ENCODE measurements around the gene HIPK2.

HIPK2 gene

DNA sequence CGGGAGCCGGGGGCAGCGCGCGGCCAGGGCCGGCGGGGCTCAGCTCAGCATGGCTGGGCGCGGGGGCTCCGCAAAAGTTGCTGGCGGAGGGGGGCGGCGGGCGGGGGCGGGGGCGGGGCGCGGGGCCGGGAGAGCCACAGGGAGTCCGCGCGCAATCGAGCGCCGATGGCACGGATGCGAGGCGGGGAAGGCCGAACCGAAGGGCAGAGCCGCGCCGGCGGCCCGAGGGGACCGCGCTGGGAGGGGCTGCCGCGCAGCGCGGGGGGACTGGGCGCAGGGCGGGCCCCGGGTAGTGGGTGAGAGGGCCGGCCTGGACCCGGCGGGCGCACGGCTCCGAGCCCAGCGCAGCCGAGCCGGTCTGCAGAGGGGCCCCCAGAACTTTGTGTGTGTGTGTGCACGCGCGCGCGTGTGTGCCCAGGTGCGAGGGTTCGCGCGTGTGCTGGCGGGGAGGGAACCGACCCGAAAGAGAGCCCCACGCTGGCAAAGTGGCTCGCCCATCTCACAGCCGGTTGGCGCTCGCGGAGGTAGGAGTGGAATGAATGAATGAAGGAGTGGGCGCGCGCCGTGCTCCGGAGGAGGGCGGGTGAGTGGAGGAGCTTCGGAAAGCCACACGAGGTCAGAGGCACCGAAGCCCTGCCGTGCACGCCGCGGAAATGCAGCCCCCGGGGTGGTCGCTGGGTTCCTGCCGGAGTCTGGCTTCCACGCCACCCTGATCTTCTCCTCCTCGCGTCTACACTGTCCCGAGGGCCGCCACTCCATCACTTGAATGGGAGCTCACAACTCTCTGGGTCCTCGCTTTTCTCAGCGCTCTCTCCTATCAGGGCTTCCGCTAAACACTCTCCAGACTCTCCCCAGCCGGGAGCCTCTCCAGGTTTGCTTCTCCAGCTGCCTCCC, at the start of gene HIPK2:
Gene HIPK2 (minus strand): TSS at position 51 of the 894 bp plus-strand sequence. CDS start 375 bp downstream, outside the sequence.
- DNase-seq, result peak; percentile 73

DNA sequence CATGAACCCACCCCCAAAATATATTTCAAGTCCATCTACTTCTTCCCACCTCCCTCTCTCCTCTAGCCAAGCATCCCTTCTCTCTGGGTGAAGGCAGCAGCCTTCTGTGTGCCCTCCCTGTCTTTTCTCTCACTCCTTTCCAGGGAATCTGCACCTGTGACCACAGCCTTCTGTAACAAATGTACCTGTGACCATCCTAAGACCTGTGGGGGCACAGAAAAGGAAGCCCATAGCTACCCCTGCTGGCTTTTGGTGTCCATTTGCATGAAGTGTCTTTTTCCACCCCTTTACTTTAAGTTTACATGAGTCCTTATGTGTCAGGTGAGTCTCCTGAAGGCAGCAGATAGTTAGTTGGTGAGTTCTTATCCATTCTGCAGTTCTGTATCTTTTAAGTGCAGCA, 49.2 kb upstream of the HIPK2 start:
- DNase-seq, result no peak

DNA sequence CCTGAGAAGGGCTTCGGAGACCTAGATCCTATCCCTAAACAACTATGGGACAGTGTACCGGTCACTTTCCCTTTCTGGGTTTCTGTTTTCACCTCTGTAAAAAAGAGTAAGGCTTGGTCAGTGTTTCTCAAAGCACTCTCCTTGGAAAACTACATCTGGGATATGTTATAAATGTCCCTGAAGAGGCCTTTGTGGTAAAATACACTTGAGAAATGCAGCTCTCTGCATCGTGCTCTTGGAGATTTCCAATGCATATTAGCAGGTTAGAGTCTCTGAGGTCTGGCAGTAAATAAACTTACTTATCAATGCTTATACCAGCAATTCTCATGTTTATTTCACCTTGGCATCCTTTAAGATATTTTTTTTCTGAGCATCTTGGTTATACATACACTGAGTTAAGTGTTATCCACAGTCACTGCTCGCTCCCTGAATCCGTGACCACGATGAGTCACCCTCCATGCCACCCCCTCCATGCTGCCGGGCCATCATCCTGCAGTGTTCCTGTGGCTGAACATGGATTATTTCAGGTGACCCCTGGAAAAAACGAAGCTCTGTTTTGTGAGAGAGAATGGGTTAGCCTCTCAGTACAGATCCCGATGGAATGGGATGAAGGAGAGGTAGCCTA, 48.0 kb upstream of the HIPK2 start:
- DNase-seq, result no peak

DNA sequence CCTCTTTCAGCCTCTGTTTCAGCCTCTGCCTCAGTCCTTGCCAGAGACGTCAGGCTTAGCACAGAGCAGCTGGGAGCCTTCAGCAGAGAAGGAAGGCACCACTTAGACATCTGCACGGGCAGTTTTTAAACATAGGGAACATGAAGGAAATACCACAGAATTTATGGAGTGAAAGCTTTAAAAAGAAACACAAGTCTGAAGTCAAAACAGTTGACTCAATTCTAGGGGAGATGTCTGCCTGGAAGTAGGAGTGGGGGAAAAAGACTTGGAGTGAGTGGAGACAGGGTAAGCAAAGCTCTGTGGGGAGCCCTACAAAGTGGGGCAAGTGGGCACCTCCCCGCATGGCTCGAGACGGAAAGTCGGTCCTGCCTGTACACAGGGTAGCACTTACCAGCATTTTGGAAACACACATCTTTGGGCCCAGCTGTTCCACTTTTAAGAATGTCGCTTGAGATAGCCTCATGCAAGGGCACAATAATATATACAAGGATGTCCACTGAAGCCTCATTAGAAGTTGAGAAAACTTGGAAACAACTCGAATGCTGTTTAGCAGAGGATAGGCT, 46.2 kb upstream of the HIPK2 start:
- DNase-seq, result no peak

DNA sequence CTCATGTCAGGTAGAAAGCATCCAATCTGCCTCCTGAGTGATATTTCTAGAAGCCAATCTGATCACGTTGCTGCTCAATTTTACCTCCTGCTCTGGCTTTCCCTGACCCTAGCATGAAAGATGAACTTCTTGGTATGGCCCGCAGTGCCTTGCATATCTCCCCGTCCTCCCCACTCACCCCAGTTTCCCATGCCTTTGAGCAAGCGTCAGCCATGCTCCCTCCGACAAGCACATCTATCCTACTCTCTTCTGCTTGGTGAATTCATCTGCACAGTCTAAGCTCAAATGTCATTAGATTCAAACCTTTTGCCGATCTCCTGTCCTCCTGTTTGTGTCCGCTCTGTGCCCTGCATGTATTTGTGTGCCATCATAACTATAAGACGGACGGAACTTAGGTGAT, 45.1 kb upstream of the HIPK2 start:
- no peak for DNase-seq

DNA sequence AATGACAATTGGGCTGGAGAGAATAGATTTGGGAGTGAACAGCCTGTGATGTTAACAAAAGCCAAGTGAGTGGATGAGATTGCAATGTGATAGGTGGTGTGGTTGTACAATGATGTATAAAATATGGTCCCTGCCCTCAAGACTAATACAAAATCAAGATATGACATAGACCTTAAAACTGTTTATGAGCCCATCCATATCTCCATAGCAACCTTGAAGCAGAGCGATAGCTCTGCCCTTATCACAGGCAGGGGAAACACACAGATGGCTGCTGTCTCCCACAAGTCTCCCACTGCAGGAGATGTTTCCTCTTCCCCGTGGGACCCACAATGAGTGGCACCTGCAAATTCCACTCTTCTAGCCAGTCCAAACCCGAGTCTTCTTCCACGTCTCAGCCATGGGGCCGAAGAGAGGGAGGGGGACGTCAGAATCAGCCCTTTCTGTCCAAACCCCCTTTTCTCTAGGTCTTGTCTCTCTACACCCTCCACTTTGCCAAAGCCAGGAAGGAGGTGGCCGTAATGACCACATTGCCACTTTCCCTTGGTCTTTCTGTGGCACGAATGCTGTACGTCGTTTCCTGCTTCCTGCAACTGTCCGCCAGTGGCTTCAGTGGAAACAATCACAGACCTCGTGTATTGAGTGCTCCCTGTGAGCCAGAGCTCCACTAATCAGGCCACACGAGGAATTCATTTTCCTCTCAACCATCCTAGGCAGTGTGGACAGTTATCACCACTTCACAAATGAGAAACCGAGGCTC, 43.7 kb upstream of the HIPK2 start:
- no peak for DNase-seq

DNA sequence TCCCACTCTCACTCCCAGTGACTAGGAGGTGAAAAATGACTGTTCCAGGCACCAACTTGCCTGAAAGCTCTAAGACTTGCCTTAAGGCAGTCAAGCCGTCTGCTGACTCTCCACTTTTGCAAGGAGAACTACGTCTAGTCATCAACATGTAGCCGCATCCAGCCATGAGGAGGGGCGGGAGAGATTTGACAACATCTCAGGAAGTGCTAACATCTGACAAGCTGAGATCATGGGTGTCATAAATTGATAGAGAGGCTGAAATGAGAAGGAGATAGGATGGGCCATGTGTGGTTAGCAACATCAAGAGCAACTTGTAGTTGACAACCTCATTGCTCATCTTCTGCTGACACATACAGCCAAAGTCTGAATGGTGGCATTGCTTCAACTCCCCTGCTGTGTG, 42.3 kb upstream of the HIPK2 start:
- DNase-seq, result no peak

DNA sequence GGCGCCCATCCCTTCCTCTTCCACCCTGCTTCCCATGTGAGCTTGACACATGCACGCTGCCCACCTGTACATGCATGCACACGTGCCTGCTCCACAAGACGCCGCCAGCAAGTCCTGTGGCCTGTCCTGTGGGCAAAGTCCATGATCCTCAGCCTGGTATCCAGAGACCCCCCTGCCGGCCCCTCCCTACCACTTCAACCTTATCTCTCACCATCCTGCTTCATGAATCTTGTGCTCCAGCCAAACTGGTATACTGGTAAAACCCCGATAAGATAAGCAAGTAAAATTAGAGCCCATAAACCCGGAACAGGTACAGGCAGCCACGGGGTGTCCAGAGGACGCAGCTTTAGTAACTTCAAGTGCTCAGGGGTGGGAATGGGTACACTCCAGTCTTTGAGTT, 39.5 kb upstream of the HIPK2 start:
- no peak for DNase-seq

DNA sequence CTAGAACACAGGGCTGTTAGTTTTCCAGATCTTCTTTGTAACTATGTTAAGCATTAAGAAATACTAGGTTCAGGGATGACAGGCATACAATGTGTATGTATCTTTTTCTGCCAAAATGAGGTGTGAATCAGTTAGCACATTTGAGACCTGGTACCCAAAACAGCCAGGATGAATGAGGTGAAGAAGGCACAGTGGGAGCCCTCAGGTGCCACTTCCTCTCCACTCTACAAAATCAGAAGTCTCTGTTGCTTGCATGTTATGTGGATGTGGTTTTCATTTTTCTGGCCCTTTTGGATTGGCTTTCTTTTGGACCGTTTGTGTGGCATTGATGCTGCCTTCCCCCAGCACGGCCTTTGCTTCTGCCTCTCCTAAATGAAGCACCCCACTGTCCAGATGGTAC, 35.9 kb upstream of the HIPK2 start:
- no peak for DNase-seq

DNA sequence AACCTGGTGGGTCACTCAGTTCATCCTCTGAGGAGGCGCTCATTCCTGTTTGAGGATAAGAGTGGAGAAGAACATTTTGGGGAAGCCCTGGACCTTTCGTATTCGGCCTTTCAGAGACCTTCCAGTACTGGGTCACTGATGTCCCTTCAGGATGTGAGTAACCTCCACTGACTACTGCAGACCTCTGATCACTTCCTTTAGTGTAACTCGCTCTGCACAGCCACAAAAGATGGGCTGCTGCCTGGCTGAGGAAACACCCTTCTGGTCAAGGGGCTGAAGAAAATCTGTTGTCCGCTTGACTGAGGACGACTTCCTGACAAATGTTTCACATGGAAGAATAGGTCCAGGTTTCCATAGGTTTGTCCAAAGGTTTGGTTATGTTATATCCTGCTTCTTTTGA, 35.4 kb upstream of the HIPK2 start:
- DNase-seq, result no peak

DNA sequence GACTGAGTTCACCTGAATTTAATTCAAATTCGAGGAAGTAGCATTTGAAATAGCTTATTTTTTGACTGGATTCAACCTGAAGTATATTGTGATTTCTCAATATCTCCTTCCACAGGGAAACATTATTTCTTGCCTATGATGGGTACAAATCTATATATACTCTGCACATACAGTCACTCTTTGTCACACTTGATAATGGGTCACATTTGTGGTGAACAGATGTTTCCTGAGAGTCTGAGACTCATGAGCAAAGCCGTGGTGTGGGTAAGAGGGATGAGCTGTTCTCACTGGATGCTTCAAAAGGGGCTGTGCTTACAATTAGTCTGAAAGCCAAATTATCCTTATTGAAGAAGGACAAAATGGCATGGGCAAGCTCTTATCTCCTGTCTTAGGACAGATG, 33.3 kb upstream of the HIPK2 start:
- DNase-seq, result no peak

DNA sequence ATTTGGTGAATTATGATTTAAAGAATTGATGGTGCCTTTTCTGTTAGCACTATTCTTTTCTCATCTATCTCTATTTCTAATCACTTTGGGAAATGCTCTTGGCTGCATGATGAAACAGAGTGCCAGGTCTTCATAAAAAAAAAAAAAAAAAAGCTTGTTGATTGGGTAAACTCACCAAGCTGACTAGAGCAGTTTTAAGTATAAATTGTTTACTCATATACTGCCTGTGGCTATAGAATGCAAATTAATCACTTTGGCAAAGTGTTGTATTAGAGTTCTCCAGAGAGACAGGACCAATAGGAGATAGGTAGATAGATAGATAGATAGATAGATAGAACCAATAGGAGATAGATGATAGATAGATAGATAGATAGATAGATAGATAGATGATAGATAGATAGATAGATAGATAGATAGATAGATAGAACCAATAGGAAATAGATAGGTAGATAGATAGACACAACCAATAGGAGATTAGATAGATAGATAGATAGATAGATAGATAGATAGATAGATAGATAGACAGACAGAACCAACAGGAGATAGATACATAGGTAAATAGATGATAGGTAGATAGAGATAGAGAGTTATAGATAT, 31.1 kb upstream of the HIPK2 start:
- no peak for DNase-seq

DNA sequence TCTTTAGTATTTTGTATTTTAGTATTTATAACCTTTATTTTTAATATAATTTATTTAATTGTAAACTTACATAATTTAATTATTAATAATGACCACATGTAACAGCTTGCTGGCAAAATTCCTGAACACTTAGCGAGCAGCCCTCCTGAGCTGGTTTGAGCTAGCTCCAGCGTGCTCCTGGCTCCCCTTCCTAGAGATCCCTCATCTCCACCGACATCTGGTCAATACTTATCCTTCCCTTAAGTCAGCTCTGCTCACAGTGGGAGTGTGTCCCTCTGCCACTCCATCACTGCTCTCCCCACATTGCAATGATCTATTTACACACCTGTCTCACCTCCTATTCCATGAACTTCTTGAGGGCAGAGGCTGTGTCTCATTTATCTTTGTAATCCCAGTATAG, 30.6 kb upstream of the HIPK2 start:
- DNase-seq, result no peak

DNA sequence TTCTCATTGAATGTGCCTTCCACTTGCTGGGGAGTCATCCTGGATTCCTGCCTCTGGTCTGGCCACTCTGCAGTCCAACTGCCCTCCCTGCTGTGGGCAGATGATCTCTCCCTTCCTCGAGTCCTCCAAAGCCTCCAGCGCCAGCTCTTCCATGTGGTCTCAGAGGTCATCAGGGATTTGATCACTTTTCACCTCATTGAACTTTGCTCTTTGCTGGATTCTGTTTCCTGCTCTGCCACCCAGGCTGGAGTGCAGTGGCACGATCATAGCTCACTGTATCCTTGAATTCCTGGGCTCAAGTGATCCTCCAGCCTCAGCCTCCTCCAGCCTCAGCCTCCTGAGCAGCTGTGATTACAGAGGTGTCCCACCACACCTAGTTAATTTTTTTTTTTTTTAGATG, 29.2 kb upstream of the HIPK2 start:
- DNase-seq, result no peak

DNA sequence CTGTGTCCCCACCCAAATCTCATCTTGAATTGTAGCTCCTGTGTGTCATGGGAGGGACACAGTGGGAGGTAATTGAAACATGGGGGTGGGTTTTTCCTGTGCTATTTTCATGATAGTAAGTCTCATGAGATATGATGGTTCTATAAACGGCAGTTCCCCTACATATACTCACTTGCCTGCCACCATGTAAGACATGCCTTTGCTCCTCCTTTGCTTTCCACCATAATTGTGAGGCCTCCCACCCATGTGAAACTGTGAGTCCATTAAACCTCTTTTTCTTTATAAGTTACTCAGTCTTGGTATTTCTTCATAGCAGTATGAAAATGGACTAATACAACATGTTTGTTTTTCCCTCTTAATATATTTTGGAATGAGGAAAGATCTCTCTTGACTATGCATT, 26.8 kb upstream of the HIPK2 start:
- DNase-seq, result no peak

DNA sequence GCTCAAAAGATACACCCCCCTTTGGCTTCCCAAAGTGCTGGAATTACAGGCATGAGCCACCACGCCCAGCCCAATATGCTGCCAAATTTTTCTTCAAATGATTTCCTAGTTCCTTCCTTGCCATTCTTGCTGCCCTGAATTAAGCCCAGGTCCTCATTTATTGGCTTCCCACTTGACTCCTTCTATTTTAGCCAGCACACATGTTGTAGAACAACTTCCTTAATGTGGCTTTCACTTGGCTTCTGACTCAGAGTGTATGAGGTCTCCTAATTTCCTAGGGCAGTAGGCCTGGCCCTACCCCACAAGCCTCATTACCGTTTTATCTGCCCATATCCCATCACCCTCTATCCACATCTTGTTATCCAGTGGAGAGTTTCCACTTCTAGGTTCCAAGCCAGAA, 21.8 kb upstream of the HIPK2 start:
- no peak for DNase-seq

DNA sequence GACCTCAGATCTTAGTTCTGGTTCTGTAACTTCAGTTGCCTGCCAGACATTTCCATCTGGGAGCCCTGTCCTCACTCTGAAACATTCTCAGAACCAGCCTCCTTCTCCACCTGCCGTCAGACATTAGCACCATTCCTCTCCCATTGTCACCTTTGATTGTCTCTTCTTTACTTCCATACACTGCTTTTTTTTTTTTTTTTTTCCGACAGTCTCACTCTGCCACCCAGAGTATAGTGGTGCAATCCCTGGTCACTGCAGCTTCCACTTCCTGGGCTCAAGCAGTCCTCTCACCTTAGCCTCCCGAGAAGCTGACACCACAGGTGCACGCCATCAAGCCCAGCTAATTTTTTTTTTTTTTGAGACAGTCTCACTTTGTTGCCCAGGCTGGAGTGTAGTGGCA, 21.1 kb upstream of the HIPK2 start:
- DNase-seq, result no peak

DNA sequence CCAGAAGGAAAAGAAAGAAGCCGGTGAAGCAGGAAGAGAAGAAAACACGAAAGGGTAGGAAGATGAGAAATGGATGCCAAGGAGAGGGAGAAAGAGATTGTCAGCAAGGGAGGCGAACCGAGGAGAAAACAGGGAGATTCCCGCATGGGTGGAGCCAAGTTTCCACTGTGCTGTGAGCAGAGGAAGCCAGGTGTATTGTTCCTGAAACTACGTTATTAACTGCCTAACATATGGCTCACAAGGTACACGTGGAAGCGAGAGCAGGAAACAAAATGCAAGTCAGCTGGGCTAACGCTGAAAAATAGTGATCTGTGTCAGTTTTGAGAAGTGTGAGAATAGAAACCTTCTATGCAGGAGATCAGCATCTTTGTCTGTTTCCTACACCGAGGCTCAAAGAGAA, 20.4 kb upstream of the HIPK2 start:
- no peak for DNase-seq

DNA sequence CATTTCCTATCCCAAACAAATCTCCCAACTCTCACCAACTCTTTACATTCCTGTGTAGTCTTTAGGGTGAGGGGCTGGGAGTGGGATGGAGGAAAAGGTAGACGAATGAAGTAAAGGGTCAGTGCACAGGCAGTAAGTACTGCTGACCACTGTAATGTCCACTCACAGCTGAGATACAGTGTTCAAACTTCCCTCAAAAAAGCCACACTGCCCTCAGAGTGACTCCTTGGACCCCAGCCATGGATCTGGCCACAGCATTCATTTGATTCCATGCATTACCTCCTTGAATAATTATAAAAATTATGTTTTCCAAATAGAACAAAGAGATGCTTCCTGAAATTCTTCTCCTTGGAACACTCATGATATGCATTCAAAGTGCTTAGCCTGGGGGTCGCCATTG, 19.8 kb upstream of the HIPK2 start:
- DNase-seq, result no peak

DNA sequence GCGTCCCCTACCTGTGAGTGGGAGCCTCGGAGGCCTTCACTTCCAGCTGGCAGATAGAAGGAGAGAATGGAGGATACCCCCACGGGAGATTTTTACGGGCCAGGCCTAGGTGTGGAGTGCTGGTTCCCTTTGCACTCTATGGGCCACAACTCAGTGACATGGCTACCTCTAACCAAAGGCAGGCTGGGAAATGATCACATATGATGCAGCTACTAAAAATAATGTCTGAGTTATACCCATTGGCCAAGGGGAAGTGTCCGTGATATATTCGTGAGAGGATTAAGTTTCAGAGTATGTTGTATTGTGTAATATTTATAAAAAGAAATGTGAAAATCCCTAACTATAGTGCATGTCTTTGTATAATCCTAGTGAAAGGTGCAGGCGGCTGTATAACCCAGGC, 13.5 kb upstream of the HIPK2 start:
- no peak for DNase-seq

DNA sequence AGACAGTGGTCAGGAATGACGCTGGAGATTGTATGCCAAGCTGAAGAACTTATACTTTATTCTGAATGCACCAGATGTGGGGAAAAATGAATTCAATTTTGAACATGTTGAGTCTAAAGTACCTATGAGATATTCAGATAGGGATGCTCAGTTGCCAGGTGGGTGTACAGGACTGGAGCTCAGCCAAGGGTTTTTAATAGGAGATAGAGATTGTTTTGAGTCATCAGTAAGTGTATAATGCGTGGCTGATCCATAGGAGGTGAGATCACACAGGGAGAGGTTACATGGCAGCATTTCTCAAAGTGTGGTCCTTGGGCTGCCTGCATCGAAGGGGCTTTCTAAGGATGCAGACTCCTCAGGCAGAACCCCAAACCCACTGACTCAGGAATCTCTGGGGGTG, 6.8 kb upstream of the HIPK2 start:
- DNase-seq, result no peak

DNA sequence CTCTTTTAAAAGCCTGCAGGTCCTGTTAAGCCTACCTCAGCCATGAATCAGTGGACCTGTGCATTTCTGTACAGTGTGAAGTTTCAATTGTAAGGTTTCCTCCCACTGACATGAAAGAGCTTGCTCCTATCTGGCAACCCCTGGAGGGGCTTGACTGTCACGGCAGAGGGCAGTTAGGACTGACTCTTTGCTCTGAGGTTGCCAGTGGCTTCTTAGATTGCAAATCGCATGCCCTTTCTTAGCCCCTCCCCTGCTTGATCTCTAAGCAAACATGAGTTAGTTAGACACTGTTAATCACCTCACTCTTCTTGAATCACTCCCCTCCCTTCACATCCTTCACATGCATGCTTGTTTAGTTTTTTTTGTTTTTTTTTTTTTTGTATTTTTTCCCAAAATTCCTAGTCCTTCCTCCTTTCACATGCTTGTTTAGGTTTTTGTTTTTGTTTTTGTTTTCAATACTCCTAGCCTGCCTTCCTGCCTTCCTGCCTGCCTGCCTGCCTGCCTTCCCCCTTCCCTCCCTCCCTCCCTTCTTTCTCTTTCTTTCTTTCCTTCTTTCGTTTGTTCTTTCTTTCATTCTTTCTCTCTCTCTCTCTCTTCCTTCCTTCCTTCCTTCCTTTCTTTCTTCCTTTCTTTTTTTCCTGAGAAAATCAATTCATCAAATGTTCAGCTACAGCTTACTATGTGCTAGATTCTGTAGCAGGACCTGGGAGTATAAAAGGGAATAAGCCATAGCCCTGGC, 6.0 kb upstream of the HIPK2 start:
- DNase-seq, result no peak

Data from activated CD4-positive, alpha-beta T cell treated with anti-CD3 and anti-CD28 coated beads, Interleukin-2, amount 50 U/mL, for 1 hour (primary cell).